Spleen (tissue), 11 donors: ENCODE measurements around the gene ARRDC3. TPM values are rescaled to one million over a fixed set of nuclear protein-coding genes. Genes with fewer than 3 reads are reported as not detected.

Experiments used
- DNase-seq: peaks from one replicate; pipeline ENCODE4 v3.0.0-alpha.2; 2020
- H3K27ac ChIP-seq, 8 donors: fragments of 200-600 bp; sonication (generic) in 7 of 8; 1 replicate in 4 of 8; 2 replicates in 4 of 8; pipeline versions ENCODE4 v1.5.0 to v1.8.0; 2016 to 2021; ENCODE audit warnings: inconsistent platforms in 4 of 8, mild to moderate bottlenecking in 4 of 8, moderate library complexity in 1 of 8
- H3K27me3 ChIP-seq, 7 donors: fragments of 200-600 bp; sonication (generic) in 6 of 7; replicated peaks in 1 of 7; 1 replicate in 4 of 7; 2 replicates in 3 of 7; pipeline versions ENCODE4 v1.5.0 to v1.8.0; 2016 to 2021; ENCODE audit warnings: inconsistent platforms in 3 of 7, mild to moderate bottlenecking in 1 of 7
- H3K36me3 ChIP-seq, 6 donors: fragments of 200-600 bp; sonication (generic) in 5 of 6; 1 replicate in 4 of 6; 2 replicates in 2 of 6; pipeline versions ENCODE4 v1.5.0 to v1.8.0; 2016 to 2021; ENCODE audit warnings: inconsistent platforms in 2 of 6
- H3K4me1 ChIP-seq, 6 donors: fragments of 200-600 bp; sonication (generic) in 5 of 6; 1 replicate in 3 of 6; 2 replicates in 3 of 6; pipeline versions ENCODE4 v1.5.0 to v1.8.0; 2016 to 2021; ENCODE audit warnings: inconsistent platforms in 3 of 6
- H3K4me3 ChIP-seq, 8 donors: fragments of 200-600 bp; sonication (generic) in 7 of 8; 1 replicate in 4 of 8; 2 replicates in 4 of 8; pipeline versions ENCODE4 v1.5.0 to v1.8.0; 2016 to 2021; ENCODE audit warnings: inconsistent platforms in 4 of 8, mild to moderate bottlenecking in 4 of 8, moderate library complexity in 2 of 8
- H3K9me3 ChIP-seq, 8 donors: fragments of 200-600 bp; sonication (generic) in 7 of 8; 1 replicate in 4 of 8; 2 replicates in 4 of 8; pipeline versions ENCODE4 v1.5.0 to v1.8.0; 2016 to 2021; ENCODE audit warnings: inconsistent platforms in 4 of 8
- POLR2A ChIP-seq, 3 donors: fragments of 450-650 bp; IDR thresholded peaks; one replicate each; pipeline ENCODE4 v1.5.1; 2017; ENCODE audit warnings: antibody characterized with exemption in 3 of 3, mild to moderate bottlenecking in 1 of 3
- POLR2AphosphoS5 ChIP-seq, 3 donors: sonication (generic); formaldehyde crosslinking; IDR thresholded peaks; one replicate each; pipeline ENCODE4 v1.5.1; 2017; ENCODE audit warnings: antibody characterized with exemption in 3 of 3
- WGBS, 5 donors: extraction: QIAGEN DNeasy Blood & Tissue Kit in 3 of 5; methylation state at CpG; one replicate each; pipeline versions ENCODE4 v1.1.5 to v1.1.7; 2013 to 2018; 5-methylcytosine and 5-hydroxymethylcytosine counted together
- intact Hi-C: fragments of 100-400 bp; cut with DNase I; formaldehyde crosslinking; loops from one replicate; pipeline ENCODE4 v1.15.0; 2023; ENCODE audit warnings: low total_unique reads
- polyA plus RNA-seq, 3 donors: library from polyadenylated mRNA; stranded (reverse); fragments of 200-250 nt; gene quantifications; one replicate each; pipeline ENCODE4 v1.2.1, GENCODE V29; 2013
- total RNA-seq, 7 donors: library from RNA; depleted of rRNA in 3 of 7; stranded (reverse); fragments of >200 nt in 3 of 7; fragmentation: NEBNext Ultra II Directional in 4 of 7; extraction: Animal tissue kit (Norgen Biotek cat#: 25700) in 4 of 7; gene quantifications; one replicate each; pipeline versions ENCODE4 v1.1.0 to v1.2.1, GENCODE V29; 2016 to 2021
- TF ChIP-seq, protein P1 (sequence below), 11 experiments: fragments of 200-600 bp in 7 of 11; fragments of 450-650 bp in 4 of 11; sonication (generic) in 4 of 11; IDR thresholded peaks in 8 of 11; conservative IDR thresholded peaks in 3 of 11; 1 replicate in 7 of 11; 2 replicates in 4 of 11; pipeline versions ENCODE4 v1.4.0 to v1.8.0; 2016 to 2021; ENCODE audit warnings: antibody characterized with exemption in 11 of 11, inconsistent platforms in 4 of 11, mild to moderate bottlenecking in 1 of 11
- donor health status: healthy with polysubstance abuse.
- donor health status: DM: no; HTN: no; CAD: no; lungs with moderate emphysema.
- donor health status: DM: no; HTN: no; CAD: no.
- donor health status: Bipolar disorder and iron deficiency.
- donor health status: healthy.
- donor health status: DM: no; HTN: no; CAD: no.
- donor health status: DM: yes; HTN: yes; CAD: no.

ARRDC3 gene
- total and polyA plus RNA-seq, 10 donors: 13.7 to 124 (median 41.2) TPM

- TF ChIP-seq POLR2A (IDR thresholded peaks at IDR 0.05): peak in 1 of 3 donors; percentile 16
- TF ChIP-seq, protein P1, sequence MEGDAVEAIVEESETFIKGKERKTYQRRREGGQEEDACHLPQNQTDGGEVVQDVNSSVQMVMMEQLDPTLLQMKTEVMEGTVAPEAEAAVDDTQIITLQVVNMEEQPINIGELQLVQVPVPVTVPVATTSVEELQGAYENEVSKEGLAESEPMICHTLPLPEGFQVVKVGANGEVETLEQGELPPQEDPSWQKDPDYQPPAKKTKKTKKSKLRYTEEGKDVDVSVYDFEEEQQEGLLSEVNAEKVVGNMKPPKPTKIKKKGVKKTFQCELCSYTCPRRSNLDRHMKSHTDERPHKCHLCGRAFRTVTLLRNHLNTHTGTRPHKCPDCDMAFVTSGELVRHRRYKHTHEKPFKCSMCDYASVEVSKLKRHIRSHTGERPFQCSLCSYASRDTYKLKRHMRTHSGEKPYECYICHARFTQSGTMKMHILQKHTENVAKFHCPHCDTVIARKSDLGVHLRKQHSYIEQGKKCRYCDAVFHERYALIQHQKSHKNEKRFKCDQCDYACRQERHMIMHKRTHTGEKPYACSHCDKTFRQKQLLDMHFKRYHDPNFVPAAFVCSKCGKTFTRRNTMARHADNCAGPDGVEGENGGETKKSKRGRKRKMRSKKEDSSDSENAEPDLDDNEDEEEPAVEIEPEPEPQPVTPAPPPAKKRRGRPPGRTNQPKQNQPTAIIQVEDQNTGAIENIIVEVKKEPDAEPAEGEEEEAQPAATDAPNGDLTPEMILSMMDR (IDR thresholded peaks at IDR 0.05 in 8 of 11, conservative IDR thresholded peaks at IDR 0.05 in 3 of 11): peak; percentile 94 to 100 (median 98)
- TF ChIP-seq POLR2AphosphoS5 (IDR thresholded peaks at IDR 0.05): no peak
- DNase-seq: no peak
- no peaks in the 10 kb centered on the region for H3K27me3 ChIP-seq
- no peaks in the 10 kb centered on the region for H3K36me3 ChIP-seq
- peaks cover 8 to 24% (median 13%) of the 10 kb centered on the region in 6 donors for H3K4me1 ChIP-seq
- peak overlapping the region; percentile 93 to 100 (median 99) for H3K27ac ChIP-seq
- intact Hi-C loops: loop anchor here (5.0 to 10.0 kb wide), 2 partner anchors 158 to 450 kb away; no protein-coding TSS in a partner anchor
- no peaks in the 10 kb centered on the region for H3K9me3 ChIP-seq
- 9 to 15% (median 11%) methylated on average over 6 of the region's 6 CpGs for WGBS, 5 donors
- peak overlapping the region in 2 of 8 donors; percentile 62 to 78 for H3K4me3 ChIP-seq
These were observed 1.7 kb upstream of the ARRDC3 start for GRCh38 chr5:91384671-91385430.

DNA sequence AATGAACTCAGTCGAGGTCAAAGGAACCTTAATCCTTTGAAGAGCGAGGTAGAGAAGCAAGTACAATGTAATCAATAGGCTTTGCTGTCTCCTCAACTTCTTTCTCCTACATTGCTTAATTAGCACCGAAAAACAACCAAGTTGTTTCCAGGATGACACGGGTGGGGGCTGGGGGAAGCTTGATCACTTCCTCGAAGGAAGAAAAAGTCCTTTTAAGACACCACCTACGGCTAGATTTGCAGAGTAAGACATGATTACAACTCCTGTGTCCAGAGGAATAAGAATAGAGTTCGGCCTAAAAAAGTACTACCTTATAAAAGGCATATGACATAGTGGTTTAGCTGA lies 811 bp upstream of the ARRDC3 start:
- no peak for DNase-seq
- Histone ChIP-seq H3K4me3 (peak overlapping the region; percentile 46 to 78 (median 62)), H3K36me3 (no peaks in the 10 kb centered on the region), H3K27ac (peak overlapping the region; percentile 93 to 100 (median 99)), H3K27me3 (no peaks in the 10 kb centered on the region), H3K4me1 (peaks cover 8 to 30% (median 17%) of the 10 kb centered on the region in 6 donors), H3K9me3 (no peaks in the 10 kb centered on the region)
- intact Hi-C loops: loop anchor here (10.0 kb wide), 1 partner anchor 449 kb away; no protein-coding TSS in a partner anchor
- 2 to 5% (median 4%) methylated on average over 7 of the region's 7 CpGs for WGBS, 5 donors
- no peak for TF ChIP-seq POLR2AphosphoS5 (IDR thresholded peaks at IDR 0.05)
- TF ChIP-seq, protein P1 (IDR thresholded peaks at IDR 0.05 in 8 of 11, conservative IDR thresholded peaks at IDR 0.05 in 3 of 11): no peak
- TF ChIP-seq POLR2A (IDR thresholded peaks at IDR 0.05): no peak

GRCh38 chr5:91382530-91383026 lies 539 bp downstream of the ARRDC3 start:
- 0% methylated on average over 14 of the region's 14 CpGs for WGBS, 5 donors
- Histone ChIP-seq H3K4me1 (peaks cover 10 to 43% (median 30%) of the 10 kb centered on the region in 6 donors), H3K27ac (peak overlapping the region; percentile 93 to 100 (median 99)), H3K9me3 (no peaks in the 10 kb centered on the region), H3K27me3 (no peaks in the 10 kb centered on the region), H3K4me3 (peak overlapping the region; percentile 47 to 78 (median 62)), H3K36me3 (peaks cover 0 to 10% (median 8%) of the 10 kb centered on the region in 6 donors)
- TF ChIP-seq, protein P1 (IDR thresholded peaks at IDR 0.05 in 8 of 11, conservative IDR thresholded peaks at IDR 0.05 in 3 of 11): no peak
- TF ChIP-seq POLR2A (IDR thresholded peaks at IDR 0.05): peak in 1 of 3 donors; percentile 9
- peak in 1 of 3 donors; percentile 30 for TF ChIP-seq POLR2AphosphoS5 (IDR thresholded peaks at IDR 0.05)
- intact Hi-C loops: loop anchor here (10.0 kb wide), 1 partner anchor 448 kb away; no protein-coding TSS in a partner anchor
- no peak for DNase-seq
